Vagina (tissue), 2 donors: ENCODE measurements around the gene CAB39. TPM values are rescaled to one million over a fixed set of nuclear protein-coding genes. Genes with fewer than 3 reads are reported as not detected.

Experiments used
- DNase-seq, 2 donors: peaks; one replicate each; pipeline ENCODE4 v3.0.0-alpha.2; 2017; ENCODE audit errors: extremely low spot score in 2 of 2
- H3K27ac ChIP-seq: fragments of 200-600 bp; sonication (generic); one replicate; pipeline ENCODE4 v1.5.1; 2019
- H3K27me3 ChIP-seq: fragments of 200-600 bp; sonication (generic); one replicate; pipeline ENCODE4 v1.5.1; 2019
- H3K36me3 ChIP-seq, 2 donors: fragments of 200-600 bp; sonication (generic); one replicate each; pipeline ENCODE4 v1.5.1; 2017 to 2019
- H3K4me1 ChIP-seq: fragments of 200-600 bp; sonication (generic); one replicate; pipeline ENCODE4 v1.5.1; 2019
- H3K4me3 ChIP-seq, 2 donors: fragments of 200-600 bp; sonication (generic); 1 replicate in 1 of 2; 2 replicates in 1 of 2; pipeline ENCODE4 v1.5.1; 2016 to 2019
- H3K9me3 ChIP-seq: fragments of 200-600 bp; sonication (generic); one replicate; pipeline ENCODE4 v1.5.1; 2019
- CTCF ChIP-seq, 3 experiments: fragments of 450-650 bp in 2 of 3; fragments of 200-600 bp in 1 of 3; sonication (generic) in 1 of 3; IDR thresholded peaks; one replicate each; pipeline ENCODE4 v1.5.1; 2017 to 2019; ENCODE audit warnings: antibody characterized with exemption in 3 of 3, mild to moderate bottlenecking in 2 of 3, moderate library complexity in 2 of 3
- POLR2A ChIP-seq, 2 donors: fragments of 450-650 bp; IDR thresholded peaks; one replicate each; pipeline ENCODE4 v1.6.1; 2017; ENCODE audit warnings: antibody characterized with exemption in 2 of 2, mild to moderate bottlenecking in 2 of 2, moderate library complexity in 2 of 2
- POLR2AphosphoS5 ChIP-seq, 2 donors: sonication (generic); formaldehyde crosslinking; IDR thresholded peaks; one replicate each; pipeline ENCODE4 v1.9.0; 2017; ENCODE audit warnings: antibody characterized with exemption in 2 of 2, mild to moderate bottlenecking in 2 of 2, low read depth in 1 of 2; ENCODE audit not compliant: insufficient read depth in 1 of 2
- intact Hi-C: fragments of 100-400 bp; cut with DNase I; formaldehyde crosslinking; loops from one replicate; pipeline ENCODE4 v1.15.1; 2023
- total RNA-seq: library from RNA; depleted of rRNA; stranded (reverse); fragments of >200 nt; gene quantifications from one replicate; pipeline ENCODE4 v1.2.3, GENCODE V29; 2016

The CAB39 gene
- total RNA-seq, 1 donor from 2014 or later: 59.4 TPM

- intact Hi-C loops: no loop called here
- TF ChIP-seq POLR2AphosphoS5 (IDR thresholded peaks at IDR 0.05; ENCODE audit: insufficient read depth in 1 of 2, low read depth in 1 of 2) (no peak), CTCF (IDR thresholded peaks at IDR 0.05) (no peak), POLR2A (IDR thresholded peaks at IDR 0.05) (no peak)
- no peak for DNase-seq
- peaks cover 4% of the 10 kb centered on the region for H3K9me3 ChIP-seq
- no peak overlapping the region for H3K4me3 ChIP-seq
- no peak overlapping the region for H3K27ac ChIP-seq
- H3K27me3 ChIP-seq: no peaks in the 10 kb centered on the region
- H3K36me3 ChIP-seq: peaks cover 0 to 20% of the 10 kb centered on the region in 2 donors
- peaks cover 36% of the 10 kb centered on the region for H3K4me1 ChIP-seq
Observed at GRCh38 chr2:230785346-230785745, 72.7 kb downstream of the CAB39 start.

- intact Hi-C loops: no loop called here
- DNase-seq: no peak
- no peaks in the 10 kb centered on the region for H3K27me3 ChIP-seq
- TF ChIP-seq POLR2A (IDR thresholded peaks at IDR 0.05): no peak
- TF ChIP-seq POLR2AphosphoS5 (IDR thresholded peaks at IDR 0.05; ENCODE audit: insufficient read depth in 1 of 2, low read depth in 1 of 2): no peak
- no peak for TF ChIP-seq CTCF (IDR thresholded peaks at IDR 0.05)
- H3K4me3 ChIP-seq: no peak overlapping the region
- H3K9me3 ChIP-seq: peaks cover 4% of the 10 kb centered on the region
- H3K36me3 ChIP-seq: peaks cover 0 to 32% of the 10 kb centered on the region in 2 donors
- no peak overlapping the region for H3K27ac ChIP-seq
- H3K4me1 ChIP-seq: peaks cover 23% of the 10 kb centered on the region
Observed at GRCh38 chr2:230787101-230787500, 74.5 kb downstream of the CAB39 start.

- no peak for DNase-seq
- Histone ChIP-seq H3K4me3 (no peak overlapping the region), H3K36me3 (peaks cover 0 to 33% of the 10 kb centered on the region in 2 donors), H3K9me3 (peaks cover 4% of the 10 kb centered on the region), H3K4me1 (peaks cover 32% of the 10 kb centered on the region), H3K27me3 (no peaks in the 10 kb centered on the region), H3K27ac (no peak overlapping the region)
- intact Hi-C loops: no loop called here
- TF ChIP-seq CTCF (IDR thresholded peaks at IDR 0.05) (no peak), POLR2AphosphoS5 (IDR thresholded peaks at IDR 0.05; ENCODE audit: insufficient read depth in 1 of 2, low read depth in 1 of 2) (no peak), POLR2A (IDR thresholded peaks at IDR 0.05) (no peak)
Observed at GRCh38 chr2:230788554-230789175, 76.0 kb downstream of the CAB39 start.

GRCh38 chr2:230790981-230791380 is 78.3 kb downstream of the CAB39 start:
- Histone ChIP-seq H3K4me1 (peaks cover 34% of the 10 kb centered on the region), H3K36me3 (peaks cover 0 to 33% of the 10 kb centered on the region in 2 donors), H3K27me3 (no peaks in the 10 kb centered on the region), H3K4me3 (no peak overlapping the region), H3K27ac (no peak overlapping the region), H3K9me3 (peaks cover 4% of the 10 kb centered on the region)
- intact Hi-C loops: no loop called here
- no peak for DNase-seq
- TF ChIP-seq POLR2A (IDR thresholded peaks at IDR 0.05) (no peak), CTCF (IDR thresholded peaks at IDR 0.05) (no peak), POLR2AphosphoS5 (IDR thresholded peaks at IDR 0.05; ENCODE audit: insufficient read depth in 1 of 2, low read depth in 1 of 2) (no peak)

GRCh38 chr2:230793572-230794359 is 81.1 kb downstream of the CAB39 start:
- H3K27me3 ChIP-seq: no peaks in the 10 kb centered on the region
- peak; percentile 42 to 93 for TF ChIP-seq POLR2AphosphoS5 (IDR thresholded peaks at IDR 0.05; ENCODE audit: insufficient read depth in 1 of 2, low read depth in 1 of 2)
- no peak for TF ChIP-seq POLR2A (IDR thresholded peaks at IDR 0.05)
- no peak for TF ChIP-seq CTCF (IDR thresholded peaks at IDR 0.05)
- no peak overlapping the region for H3K4me3 ChIP-seq
- peak overlapping the region; percentile 77 for H3K27ac ChIP-seq
- intact Hi-C loops: no loop called here
- no peaks in the 10 kb centered on the region for H3K9me3 ChIP-seq
- H3K36me3 ChIP-seq: peaks cover 0 to 23% of the 10 kb centered on the region in 2 donors
- DNase-seq: peak in 1 of 2 donors; percentile 95
- H3K4me1 ChIP-seq: peaks cover 62% of the 10 kb centered on the region
